GM18907 (cell line): ENCODE results near the gene ZNF593OS.

Experiments
- ATAC-seq: cut with Tn5 transposase; IDR thresholded peaks from one replicate; pipeline ENCODE4 v1.9.1; 2021; ENCODE audit warnings: mild to moderate bottlenecking, moderate library complexity; ENCODE audit not compliant: unreplicated experiment

The ZNF593OS gene

DNA sequence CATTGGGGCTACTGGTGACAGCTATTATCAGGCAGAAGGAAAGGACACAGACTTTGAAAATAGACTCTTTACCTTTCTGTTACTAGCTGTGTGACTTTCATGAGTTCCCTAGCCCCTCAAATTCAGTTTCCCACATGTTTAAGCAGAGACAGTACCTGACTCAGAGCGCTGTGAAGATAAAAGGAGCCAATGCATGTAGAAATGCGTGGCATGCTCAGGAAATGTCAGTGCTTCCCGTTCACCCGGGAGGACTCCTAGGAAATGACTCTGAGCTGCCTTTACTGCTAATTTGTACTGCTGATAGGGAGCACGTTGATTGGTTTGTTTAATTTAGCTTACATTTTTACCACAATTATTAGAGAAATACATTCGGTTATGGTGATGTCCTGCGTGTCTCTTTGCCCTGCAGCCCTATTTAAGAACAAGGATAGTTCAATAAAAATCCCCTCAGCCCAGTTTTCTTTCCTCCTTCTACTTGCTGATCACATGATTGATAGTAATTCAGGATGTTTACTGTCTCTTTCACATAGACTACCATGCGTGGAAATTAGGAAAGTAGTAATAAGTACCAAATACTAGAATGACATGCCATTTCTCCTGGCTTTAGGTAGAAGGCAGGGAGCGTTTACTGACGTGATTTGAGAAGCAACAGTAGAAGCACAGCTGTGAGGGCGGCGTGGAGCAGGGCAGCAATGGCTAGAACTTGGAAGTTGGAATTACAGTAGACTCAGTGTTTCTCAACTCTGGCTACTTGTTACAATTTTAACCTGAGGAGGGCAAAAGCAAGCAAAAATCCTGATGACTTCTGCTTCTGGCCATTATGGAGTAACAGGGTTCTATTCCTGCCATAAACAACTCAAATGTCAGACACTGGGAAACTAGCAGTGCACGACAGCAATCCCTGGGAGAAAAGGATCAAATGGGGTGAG lies 44.1 kb downstream of the ZNF593OS start:
- ATAC-seq: no peak

GRCh38 chr1:26126321-26127084 lies 45.1 kb downstream of the ZNF593OS start:
- ATAC-seq: peak; percentile 79

DNA sequence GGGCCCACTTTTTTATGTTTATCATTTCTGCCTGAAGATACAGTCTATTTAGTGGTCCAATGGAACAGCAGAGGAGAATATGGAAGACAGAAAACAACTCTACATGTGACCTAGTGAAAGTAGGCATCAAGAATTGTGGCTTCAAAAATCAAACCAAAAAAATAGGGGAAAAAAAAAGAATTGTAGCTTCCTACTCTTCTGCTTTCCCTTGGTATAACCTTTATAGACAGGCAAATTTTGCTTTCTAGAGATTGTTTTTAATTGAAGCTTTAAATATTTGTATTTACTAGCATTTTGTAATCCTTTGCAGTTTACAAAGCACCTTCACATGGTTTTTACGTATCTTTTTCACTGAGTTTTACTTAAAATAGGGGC lies 45.7 kb downstream of the ZNF593OS start:
- ATAC-seq: no peak

GRCh38 chr1:26125382-26125781 lies 46.2 kb downstream of the ZNF593OS start:
- no peak for ATAC-seq

GRCh38 chr1:26124418-26125331 lies 47.0 kb downstream of the ZNF593OS start:
- ATAC-seq: no peak

DNA sequence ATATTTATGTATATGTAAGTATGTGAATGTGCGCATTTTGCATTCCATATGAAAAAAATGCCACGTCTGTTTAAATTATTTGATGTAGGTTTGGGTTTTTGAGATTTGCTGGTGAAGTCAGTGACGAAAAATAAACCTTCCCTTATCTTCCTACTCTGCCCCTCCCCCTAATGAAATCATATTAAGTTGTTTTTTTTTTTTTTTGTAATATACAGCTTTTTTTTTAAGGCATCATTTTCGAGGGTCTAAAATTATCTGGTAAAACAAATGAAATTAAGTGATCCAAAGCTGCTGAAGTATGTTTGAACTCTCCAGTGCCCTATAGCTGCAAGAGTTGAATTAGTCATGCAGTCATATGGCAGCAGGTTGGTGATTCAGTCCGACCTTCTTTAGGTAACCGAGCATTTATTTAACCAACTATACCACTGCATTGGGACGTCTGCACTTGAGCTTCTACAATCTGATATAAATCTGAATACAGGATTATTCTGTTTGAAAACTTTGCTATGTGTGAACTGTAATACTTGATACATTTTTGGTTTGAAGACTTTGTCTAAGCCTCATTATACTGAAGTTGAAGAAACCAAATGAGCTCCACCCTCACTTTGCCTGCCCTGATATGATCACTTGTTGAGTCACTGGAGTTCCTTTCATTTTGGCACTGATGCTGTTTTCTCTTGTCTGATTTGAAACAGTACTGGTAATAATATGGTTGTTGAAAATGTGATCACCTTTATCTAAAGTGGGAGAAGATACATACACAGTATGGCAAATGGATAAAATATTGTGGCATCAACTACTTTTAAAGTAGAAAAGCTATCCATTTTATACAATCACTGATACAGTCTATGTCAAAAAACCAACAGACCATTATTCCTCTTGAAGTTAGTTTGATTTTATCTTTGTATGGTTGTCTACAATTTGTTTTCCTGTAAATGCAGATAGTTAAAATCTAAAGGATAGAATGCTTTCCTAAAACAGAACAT lies 48.4 kb downstream of the ZNF593OS start:
- no peak for ATAC-seq

DNA sequence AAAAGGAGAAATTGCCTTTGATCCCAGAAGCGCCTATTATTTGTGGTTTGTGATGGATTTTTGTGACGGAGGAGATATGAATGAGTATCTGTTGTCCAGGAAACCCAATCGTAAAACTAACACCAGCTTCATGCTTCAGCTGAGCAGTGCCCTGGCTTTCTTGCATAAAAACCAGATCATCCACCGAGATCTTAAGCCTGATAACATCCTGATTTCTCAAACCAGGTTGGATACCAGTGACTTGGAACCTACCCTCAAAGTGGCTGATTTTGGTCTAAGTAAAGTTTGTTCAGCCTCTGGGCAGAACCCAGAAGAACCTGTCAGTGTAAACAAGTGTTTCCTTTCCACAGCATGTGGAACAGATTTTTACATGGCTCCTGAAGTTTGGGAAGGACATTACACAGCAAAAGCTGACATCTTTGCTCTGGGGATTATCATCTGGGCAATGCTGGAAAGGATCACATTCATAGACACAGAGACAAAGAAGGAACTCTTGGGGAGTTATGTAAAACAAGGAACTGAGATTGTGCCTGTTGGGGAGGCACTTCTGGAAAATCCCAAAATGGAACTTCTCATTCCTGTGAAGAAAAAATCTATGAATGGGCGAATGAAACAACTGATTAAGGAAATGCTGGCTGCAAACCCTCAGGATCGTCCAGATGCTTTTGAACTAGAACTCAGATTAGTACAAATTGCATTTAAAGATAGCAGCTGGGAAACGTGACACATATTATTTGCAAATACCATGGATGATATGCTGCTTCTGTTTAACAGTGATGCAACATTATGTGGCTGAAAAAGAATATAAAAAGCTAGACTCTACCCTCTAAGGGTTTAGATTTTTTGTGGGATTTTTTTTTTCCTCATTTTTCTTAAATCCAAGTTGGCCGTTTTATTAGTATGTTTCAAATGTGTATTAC lies 49.5 kb downstream of the ZNF593OS start:
- ATAC-seq: no peak

- peak; percentile 66 for ATAC-seq
These were observed 51.6 kb downstream of the ZNF593OS start for GRCh38 chr1:26119892-26120608.
